NCI-H2107 treated with DMSO at 0.1 percent for 48 hours (cell line): ENCODE results near the gene TBC1D17.
A peak's percentile ranks its signal among the peaks of the same experiment; 100 is the strongest.

Source experiments
- DNase-seq: peaks from one replicate; lab custom pipeline; 2025; ENCODE audit not compliant: unreplicated experiment; lab: John Stamatoyannopoulos, UW

TBC1D17 gene

DNA sequence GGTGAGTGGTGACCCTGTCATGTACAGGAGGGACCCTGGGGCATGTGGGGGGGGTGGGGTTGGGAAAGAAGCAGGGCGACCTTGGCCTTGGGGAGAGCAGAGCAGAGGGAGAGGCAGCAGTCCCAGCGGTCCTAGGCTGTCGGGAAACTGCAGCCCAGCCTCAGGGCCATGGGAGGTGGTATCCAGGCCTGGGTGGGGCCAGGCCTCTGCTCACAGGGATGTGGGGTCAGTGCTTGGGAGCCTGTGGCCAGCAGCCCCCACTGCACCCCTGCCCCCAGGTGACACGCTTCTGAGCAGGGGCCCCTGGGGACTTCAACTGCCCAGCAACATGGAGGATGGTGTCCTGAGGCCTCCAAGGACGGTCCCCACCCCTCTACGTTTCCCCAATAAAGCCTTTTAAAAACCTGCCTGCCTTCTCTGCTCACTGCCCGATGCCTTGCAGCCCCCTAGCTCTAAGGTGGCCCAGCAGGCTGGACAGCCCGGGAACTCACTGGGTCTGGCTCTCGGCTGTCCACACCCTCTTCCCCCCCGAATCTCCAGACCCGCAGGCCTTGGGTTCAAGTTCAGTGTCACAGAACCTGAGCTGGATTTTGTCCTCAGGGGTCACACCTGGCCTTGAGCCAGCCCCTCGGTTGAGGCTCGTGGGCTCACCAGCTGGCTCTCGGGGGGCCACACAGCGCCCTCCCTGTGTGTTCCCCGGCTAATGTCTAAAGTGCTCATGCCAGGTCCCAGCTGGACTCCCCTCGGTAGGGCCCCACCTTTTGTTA, 17.0 kb upstream of the TBC1D17 start:
- no peak for DNase-seq

- DNase-seq, result no peak
Observed at GRCh38 chr19:49861107-49861506, 16.4 kb upstream of the TBC1D17 start.

GRCh38 chr19:49861541-49862378, 15.7 kb upstream of the TBC1D17 start:
- peak; percentile 39 for DNase-seq

DNA sequence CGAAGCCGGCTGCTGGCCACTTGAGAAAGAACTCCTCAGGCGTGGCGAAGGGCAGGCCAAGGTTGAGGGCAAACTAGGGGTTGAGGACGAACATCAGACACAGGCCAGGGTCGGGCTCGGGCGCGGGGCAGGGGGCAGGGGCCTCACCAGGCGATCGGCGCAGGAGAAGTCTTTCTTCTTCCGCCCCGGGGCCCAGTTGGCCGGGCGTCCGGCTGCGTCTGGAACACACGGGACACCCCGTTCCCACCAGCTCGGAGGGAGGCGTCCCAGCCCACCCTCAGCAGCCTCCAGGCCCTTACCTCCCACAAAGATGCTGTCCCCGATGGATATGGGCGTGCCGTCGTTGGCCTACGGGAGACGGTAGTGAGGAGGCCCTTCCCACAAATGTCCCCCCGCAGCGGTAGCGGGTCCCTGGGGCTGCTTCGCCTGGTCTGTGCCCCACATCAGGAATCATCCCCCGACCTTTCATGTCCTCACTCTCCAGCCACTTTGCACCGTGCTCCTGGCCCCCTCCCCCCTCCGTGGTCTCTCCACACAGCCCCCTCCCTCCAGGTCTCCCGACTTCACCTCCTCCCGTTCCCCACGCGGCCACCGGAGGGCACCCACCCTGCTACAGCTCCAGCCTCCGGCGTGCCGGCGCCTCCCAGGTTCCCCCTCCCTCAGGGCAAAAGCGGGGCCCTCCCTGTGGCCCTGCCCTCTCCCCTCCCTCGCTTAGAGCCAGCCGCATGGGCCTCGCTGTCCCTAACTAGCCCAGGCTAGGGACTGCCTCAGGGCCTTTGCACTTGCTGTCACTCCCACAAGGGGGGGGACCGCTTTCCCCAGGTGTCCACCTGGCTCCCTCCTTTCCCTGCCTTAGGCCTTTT, 14.9 kb upstream of the TBC1D17 start:
- no peak for DNase-seq

DNA sequence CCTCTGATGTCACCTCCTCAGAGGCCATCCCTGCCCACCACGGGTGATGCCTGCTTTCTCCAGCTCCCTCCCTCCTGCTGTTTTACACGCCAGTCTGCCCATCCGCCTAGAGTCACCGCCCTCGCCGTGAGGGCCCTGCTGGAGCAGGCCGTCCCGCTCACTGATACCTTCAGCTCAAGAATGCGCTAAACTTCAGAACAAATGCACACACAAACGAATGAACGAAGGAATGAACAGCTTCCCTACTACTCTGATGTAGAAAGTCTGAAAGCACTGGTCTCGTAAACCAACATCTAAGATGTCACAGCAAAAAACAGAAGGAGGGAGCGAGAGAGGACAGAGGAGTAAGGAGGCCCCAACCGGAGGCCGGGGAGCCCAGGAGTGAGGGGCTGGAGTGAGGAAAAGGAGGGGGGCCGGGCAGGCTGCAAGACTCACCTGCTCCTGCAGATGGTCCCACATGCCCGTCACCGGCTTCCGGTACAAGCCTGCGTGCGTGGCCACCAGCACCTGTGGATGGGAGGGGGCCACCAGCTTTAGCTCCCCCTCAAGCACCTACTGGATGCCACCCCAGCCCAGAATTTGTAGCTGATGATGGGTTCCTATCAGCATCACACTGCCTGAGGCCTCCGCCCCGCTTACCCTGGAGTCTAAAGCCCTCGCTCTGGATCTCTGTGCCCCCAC, 14.1 kb upstream of the TBC1D17 start:
- no peak for DNase-seq

GRCh38 chr19:49863935-49864320, 13.6 kb upstream of the TBC1D17 start:
- DNase-seq, result no peak

- no peak for DNase-seq
Observed at GRCh38 chr19:49864890-49865289, 12.6 kb upstream of the TBC1D17 start.

- DNase-seq, result peak; percentile 73
Observed at GRCh38 chr19:49866933-49867782, 10.3 kb upstream of the TBC1D17 start, which contains the start of gene PNKP. Gene PNKP, minus strand, starts transcription at chr19:49867576. Its CDS starts 372 bp downstream, at chr19:49867204.

GRCh38 chr19:49869009-49869483, 8.5 kb upstream of the TBC1D17 start:
- no peak for DNase-seq

DNA sequence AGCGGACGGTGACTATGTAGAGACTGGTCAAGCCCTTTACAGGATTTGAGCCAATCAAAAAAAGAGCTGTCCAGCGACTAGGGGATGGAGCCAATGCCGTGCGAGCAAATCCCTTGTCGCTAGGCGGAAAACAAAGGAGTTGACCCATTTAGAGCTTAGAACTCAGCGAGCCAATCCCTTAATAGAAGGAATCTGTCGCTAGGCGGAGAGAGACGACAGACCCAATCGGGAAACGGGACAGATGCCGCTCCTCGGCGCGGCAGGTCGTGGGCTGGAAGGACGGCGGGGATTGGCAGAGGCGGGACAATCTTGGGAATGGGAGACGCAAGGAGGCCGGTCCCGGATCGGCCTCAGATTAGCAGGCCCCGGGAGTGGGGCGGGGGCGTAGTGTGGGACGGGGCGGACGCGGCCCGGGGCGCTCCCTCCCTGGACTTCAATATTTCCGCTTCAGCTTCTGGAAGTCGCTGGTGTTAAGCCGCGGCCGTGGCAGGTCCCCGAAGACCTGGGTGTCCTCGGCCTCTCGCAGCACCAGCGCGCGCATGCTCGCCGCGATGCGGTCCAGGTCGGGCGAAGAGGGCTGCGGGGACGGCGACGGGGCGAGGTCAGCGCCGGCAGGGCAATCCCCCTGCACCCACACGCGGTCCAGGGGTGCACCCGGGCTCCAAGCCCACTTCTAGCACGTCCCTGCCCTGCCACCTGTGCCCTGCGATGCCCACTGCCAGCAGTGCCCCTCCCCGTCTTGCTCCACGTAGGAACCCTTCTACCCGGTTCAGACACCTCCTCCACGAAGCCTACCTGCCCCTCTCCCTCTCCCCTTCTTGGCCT, 7.8 kb upstream of the TBC1D17 start:
- peak; percentile 99 for DNase-seq

GRCh38 chr19:49870309-49870901, 7.1 kb upstream of the TBC1D17 start:
- no peak for DNase-seq

DNA sequence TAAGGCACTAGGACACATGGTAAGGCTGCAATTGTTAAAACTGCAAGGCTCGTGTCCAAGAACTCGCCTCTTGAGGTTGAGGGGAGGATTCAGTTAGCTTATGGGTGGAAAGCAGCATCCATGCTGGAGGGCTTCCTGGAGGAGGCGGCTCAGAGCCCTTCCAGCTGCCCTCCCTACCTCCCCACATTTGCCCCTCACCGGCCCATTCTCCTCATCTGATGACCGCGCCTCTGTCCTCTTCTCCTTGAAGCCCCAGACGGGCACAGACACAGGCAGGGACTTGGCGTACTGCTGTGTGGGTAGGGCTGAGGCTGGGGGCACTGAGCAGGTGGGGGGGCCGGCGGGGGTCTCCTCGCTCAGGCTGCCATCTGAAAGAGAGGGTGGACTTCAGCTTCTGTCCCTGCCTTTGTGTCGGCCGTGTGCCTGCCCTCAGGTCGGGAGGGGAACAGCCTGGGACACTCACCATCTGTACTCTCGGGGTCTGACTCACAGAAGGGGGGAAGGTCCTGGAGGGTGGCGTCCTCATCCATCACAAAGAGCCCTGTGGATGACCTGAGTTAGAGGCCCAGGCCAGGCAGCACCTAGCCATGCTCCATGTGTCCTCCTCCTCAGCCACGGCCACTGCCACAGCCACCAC, 6.0 kb upstream of the TBC1D17 start:
- DNase-seq, result no peak

DNA sequence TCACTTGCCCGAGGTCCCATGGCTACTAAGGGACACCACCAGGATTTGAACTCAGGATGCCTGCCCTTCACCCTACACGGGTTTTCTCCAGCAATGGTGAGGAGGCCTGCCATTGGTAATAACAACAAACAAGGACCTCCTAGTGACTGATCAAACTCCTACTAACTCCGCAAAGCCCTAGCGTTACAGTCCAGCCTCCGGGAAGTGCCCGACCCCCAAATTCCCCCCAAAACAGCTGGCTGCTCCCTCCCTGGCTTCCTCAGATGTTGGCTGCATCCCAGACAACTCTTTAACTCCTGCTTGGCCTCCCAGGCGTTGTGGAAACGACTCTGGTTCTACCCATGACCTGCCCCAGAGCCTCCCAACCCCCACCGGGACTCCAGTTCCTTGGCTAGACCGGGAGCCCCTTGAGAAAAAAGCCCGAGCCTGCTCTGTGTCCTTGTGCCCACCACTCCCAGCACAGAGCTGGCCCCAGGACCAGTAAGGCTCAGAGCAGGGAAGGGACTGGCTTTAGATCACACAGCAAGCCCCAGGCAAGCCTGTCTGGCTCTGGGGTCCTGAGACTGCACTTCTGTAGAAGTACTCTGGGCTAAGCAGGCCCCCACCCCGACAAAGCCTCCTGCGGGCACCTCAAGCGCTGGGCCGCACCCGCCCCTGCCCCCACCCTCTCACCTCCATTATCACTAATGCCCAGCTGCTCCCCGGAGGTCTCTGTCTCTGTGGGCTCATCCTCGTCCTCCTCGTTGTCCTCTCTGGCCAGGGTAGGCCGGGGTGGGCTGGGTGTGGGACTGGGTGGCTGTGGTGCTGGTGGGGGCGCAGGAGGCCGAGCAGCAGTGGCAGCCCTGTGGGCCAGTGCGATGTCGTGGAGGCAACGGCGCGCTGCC, 5.0 kb upstream of the TBC1D17 start:
- DNase-seq, result no peak

DNA sequence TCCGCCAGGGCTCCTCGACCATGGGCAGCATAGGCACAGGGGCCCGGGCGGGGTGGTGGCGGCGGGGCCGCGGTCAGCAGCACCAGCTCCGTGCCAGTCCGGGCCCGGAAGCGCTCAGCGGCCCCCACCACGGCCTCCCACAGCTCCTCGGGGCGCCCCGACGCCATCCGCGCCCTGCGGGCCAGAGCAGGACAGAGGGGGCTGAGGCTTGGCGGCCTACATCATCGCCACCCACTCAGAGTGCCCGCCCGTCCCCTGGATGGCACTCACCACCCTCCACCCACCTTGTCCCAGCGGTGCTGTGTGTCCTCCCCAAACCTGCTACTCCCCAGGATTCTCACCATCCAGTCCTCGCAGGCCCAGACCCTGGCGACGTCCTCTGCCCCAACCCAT, 4.4 kb upstream of the TBC1D17 start:
- no peak for DNase-seq

DNA sequence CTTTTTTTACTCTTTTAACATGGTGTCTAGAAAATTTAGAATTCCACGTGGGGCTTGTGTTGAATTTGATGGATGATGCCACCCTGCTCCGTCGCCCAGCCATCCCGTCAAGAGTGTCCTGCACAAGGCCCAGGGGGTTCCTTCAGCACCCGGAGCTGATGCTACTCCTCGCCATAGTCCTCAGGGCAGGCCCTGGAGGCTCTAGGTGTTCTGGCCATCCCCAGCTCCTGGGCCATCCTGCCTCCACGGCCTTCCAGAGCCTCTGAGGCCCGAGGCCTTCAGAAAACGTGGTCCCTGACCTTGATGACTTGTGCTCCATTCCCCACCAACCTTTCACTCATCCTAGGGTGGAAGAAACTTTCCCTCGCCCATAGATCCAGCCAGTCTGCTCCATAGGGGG, 3.7 kb upstream of the TBC1D17 start:
- no peak for DNase-seq

DNA sequence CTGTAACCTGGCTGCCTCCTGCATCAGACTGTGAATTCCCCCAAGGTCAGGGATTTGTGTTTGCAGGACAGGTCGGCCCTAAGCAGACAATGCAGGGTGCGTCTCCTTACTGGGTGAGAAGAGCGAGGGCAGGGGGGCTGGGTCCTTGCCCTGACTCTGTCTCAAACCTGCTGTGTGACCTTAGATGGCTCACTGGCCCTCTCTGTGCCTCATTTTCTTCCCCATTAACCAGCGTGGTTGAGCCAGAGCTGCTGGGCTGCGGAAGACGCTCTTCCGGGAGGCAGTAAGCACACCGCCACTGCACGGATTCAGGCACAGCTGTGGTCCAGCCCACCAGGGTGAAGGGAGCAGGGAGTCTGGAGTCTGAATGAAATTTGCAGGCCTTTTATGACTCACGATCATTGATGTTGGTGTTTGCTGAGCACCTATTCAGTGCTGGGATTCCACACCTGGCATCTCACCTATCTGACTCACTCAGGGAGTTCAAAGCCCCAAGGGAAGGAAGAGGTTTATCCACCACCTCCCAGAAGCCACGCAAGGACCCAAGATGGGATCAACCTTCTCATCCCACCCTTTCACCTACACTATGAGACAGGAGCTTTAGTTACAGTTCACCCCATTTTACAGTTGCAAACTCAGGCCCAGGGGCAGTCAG, 2.9 kb upstream of the TBC1D17 start:
- no peak for DNase-seq
